ENCODE data around the gene PRSS8. TPM values are rescaled to one million over a fixed set of nuclear protein-coding genes. Genes with fewer than 3 reads are reported as not detected.

Gene PRSS8
- total RNA-seq, 1 experiment from 2014 or later, result 42.6 TPM

- ATAC-seq (peak; percentile 12), DNase-seq (ENCODE audit: low read depth, low spot score) (no peak)
- Histone ChIP-seq H3K9me3 (ENCODE audit: control insufficient read depth in 1 of 2, insufficient read depth in 1 of 2, low read depth in 1 of 2, low read length in 2 of 2) (no peaks in the 10 kb centered on the region), H3K4me3 (replicated peaks in 1 of 2; ENCODE audit: low read depth in 1 of 2, low read length in 2 of 2) (peak overlapping the region; percentile 88 to 98), H3K27me3 (ENCODE audit: insufficient read depth, low read length) (no peaks in the 10 kb centered on the region), H3K27ac (ENCODE audit: low read depth, low read length) (peak overlapping the region; percentile 85), H3K4me2 (ENCODE audit: low read length) (peak overlapping the region; percentile 99), H3K4me1 (ENCODE audit: control insufficient read depth in 1 of 2, insufficient read depth in 2 of 2, low read length in 2 of 2) (peaks cover 13 to 27% of the 10 kb centered on the region in 2 experiments), H3K79me2 (ENCODE audit: insufficient read depth, low read length) (peaks cover 36% of the 10 kb centered on the region), H3K9ac (ENCODE audit: low read length) (peak overlapping the region; percentile 91), H2AFZ (ENCODE audit: low read depth, low read length, poor library complexity, severe bottlenecking) (no peak overlapping the region), H4K20me1 (ENCODE audit: insufficient read depth) (no peaks in the 10 kb centered on the region), H3K36me3 (ENCODE audit: control insufficient read depth in 1 of 2, insufficient read depth in 2 of 2, low read length in 2 of 2) (peaks cover 0 to 8% of the 10 kb centered on the region in 2 experiments; a peak in 3 of 4 replicates), H3K9me2 (ENCODE audit: insufficient read depth) (no peaks in the 10 kb centered on the region)
- CTCF ChIA-PET, result no interaction called here
- TF ChIP-seq SIN3A (IDR thresholded peaks at IDR 0.05; ENCODE audit: low read depth) (no peak), EGR1 (IDR thresholded peaks at IDR 0.05; ENCODE audit: low read depth) (no peak), FOSL1 (IDR thresholded peaks at IDR 0.05; ENCODE audit: low read depth) (no peak), ELF1 (IDR thresholded peaks at IDR 0.05; ENCODE audit: borderline replicate concordance, low read depth) (no peak), YY1 (IDR thresholded peaks at IDR 0.05; ENCODE audit: extremely low read depth, insufficient replicate concordance, low read depth, low read length) (peak; percentile 0)
- POLR2A ChIA-PET, result interaction anchor here (1.0 to 4.7 kb wide), 3 partner anchors 23 to 41 kb away, joined by 3 to 17 read pairs (median 8); partner anchors contain the start of gene KAT8
- intact Hi-C loops (cut with micrococcal nuclease), result loop anchor here (1.0 to 10.0 kb wide), 4 partner anchors 21 to 139 kb away; partner anchors contain the start of gene SETD1A
- TSS peak; percentile 59 for BruUV-seq (replicated peaks)
- RAD21 ChIA-PET (ENCODE audit: low non-redundant PET in 1 of 2, low total read pairs in 2 of 2, uncharacterized antibody in 2 of 2, unreplicated experiment in 2 of 2), result interaction anchor here in 1 of 2 experiments (1.2 kb wide), 1 partner anchor 108 kb away, joined by 5 read pairs; the partner anchor contains the start of gene HSD3B7
These were observed 41.5 kb downstream of the PRSS8 start for GRCh38 chr16:31094088-31094423.

GRCh38 chr16:31093132-31093703, 42.3 kb downstream of the PRSS8 start:
- Histone ChIP-seq H3K4me1 (ENCODE audit: control insufficient read depth in 1 of 2, insufficient read depth in 2 of 2, low read length in 2 of 2) (peaks cover 13 to 27% of the 10 kb centered on the region in 2 experiments), H4K20me1 (ENCODE audit: insufficient read depth) (no peaks in the 10 kb centered on the region), H3K27me3 (ENCODE audit: insufficient read depth, low read length) (no peaks in the 10 kb centered on the region), H3K79me2 (ENCODE audit: insufficient read depth, low read length) (peaks cover 36% of the 10 kb centered on the region), H3K9me2 (ENCODE audit: insufficient read depth) (no peaks in the 10 kb centered on the region), H2AFZ (ENCODE audit: low read depth, low read length, poor library complexity, severe bottlenecking) (no peak overlapping the region), H3K4me2 (ENCODE audit: low read length) (peak overlapping the region; percentile 99), H3K36me3 (ENCODE audit: control insufficient read depth in 1 of 2, insufficient read depth in 2 of 2, low read length in 2 of 2) (peaks cover 0 to 8% of the 10 kb centered on the region in 2 experiments; a peak in 3 of 4 replicates), H3K4me3 (replicated peaks in 1 of 2; ENCODE audit: low read depth in 1 of 2, low read length in 2 of 2) (peak overlapping the region; percentile 88 to 98), H3K9ac (ENCODE audit: low read length) (peak overlapping the region; percentile 91), H3K9me3 (ENCODE audit: control insufficient read depth in 1 of 2, insufficient read depth in 1 of 2, low read depth in 1 of 2, low read length in 2 of 2) (no peaks in the 10 kb centered on the region), H3K27ac (ENCODE audit: low read depth, low read length) (peak overlapping the region; percentile 85)
- ChIA-PET RAD21 (ENCODE audit: low non-redundant PET in 1 of 2, low total read pairs in 2 of 2, uncharacterized antibody in 2 of 2, unreplicated experiment in 2 of 2) (interaction anchor here in 1 of 2 experiments (0.6 kb wide), 1 partner anchor 97 kb away, joined by 3 read pairs; no protein-coding TSS in a partner anchor), POLR2A (interaction anchor here (1.2 to 4.7 kb wide), 3 partner anchors 19 to 41 kb away, joined by 8 to 17 read pairs (median 8); partner anchors contain the start of genes KAT8, ZNF646 and ZNF668), CTCF (interaction anchor here (1.4 to 1.5 kb wide), 2 partner anchors 49 to 108 kb away, joined by 5 to 8 read pairs; partner anchors contain the start of gene HSD3B7)
- no peak for TF ChIP-seq CTCF (IDR thresholded peaks at IDR 0.05 in 2 of 3, conservative IDR thresholded peaks at IDR 0.05 in 1 of 3; ENCODE audit: borderline replicate concordance in 1 of 3, insufficient read depth in 1 of 3, low read depth in 2 of 3, low read length in 2 of 3)
- no peak for TF ChIP-seq SP1 (IDR thresholded peaks at IDR 0.05; ENCODE audit: low read depth)
- TF ChIP-seq POLR2AphosphoS5 (IDR thresholded peaks at IDR 0.05; ENCODE audit: low read depth, low read length), result peak; percentile 25; the same call in 1 of the 2 replicates
- no peak for TF ChIP-seq REST (IDR thresholded peaks at IDR 0.05; ENCODE audit: low read depth)
- ATAC-seq (peak; percentile 30), DNase-seq (ENCODE audit: low read depth, low spot score) (no peak)
- no TSS peak for BruUV-seq (replicated peaks)
- intact Hi-C loops (cut with micrococcal nuclease), result loop anchor here (5.0 to 10.0 kb wide), 2 partner anchors 96 to 138 kb away; partner anchors contain the start of gene SETD1A

Measured in HCT116 (cell line).